HG02623 (cell line): Measurements from ENCODE around the gene PPP2R2C.

ENCODE experiments used
- ATAC-seq: cut with Tn5 transposase; IDR thresholded peaks from one replicate; pipeline ENCODE4 v1.9.1; 2021; ENCODE audit warnings: moderate library complexity; ENCODE audit not compliant: unreplicated experiment

PPP2R2C gene

GRCh38 chr4:6494431-6495295 lies 22.2 kb upstream of the PPP2R2C start:
- no peak for ATAC-seq

- no peak for ATAC-seq
These were observed 21.4 kb upstream of the PPP2R2C start for GRCh38 chr4:6493658-6494304.

GRCh38 chr4:6492861-6493657 lies 20.6 kb upstream of the PPP2R2C start:
- no peak for ATAC-seq

- ATAC-seq, result no peak
These were observed 19.7 kb upstream of the PPP2R2C start for GRCh38 chr4:6492027-6492590.

GRCh38 chr4:6491235-6491634 lies 18.8 kb upstream of the PPP2R2C start:
- ATAC-seq, result no peak

- ATAC-seq, result no peak
These were observed 17.5 kb upstream of the PPP2R2C start for GRCh38 chr4:6489927-6490326.

GRCh38 chr4:6487466-6487865 lies 15.1 kb upstream of the PPP2R2C start:
- ATAC-seq, result no peak

- ATAC-seq, result no peak
These were observed 8.2 kb upstream of the PPP2R2C start for GRCh38 chr4:6480534-6481088.

GRCh38 chr4:6478546-6479220 lies 6.3 kb upstream of the PPP2R2C start:
- ATAC-seq, result no peak

GRCh38 chr4:6476893-6477292 lies 4.5 kb upstream of the PPP2R2C start:
- no peak for ATAC-seq

- ATAC-seq, result no peak
These were observed 3.1 kb upstream of the PPP2R2C start for GRCh38 chr4:6475492-6476020.

GRCh38 chr4:6474705-6475457 lies 2.5 kb upstream of the PPP2R2C start:
- no peak for ATAC-seq

GRCh38 chr4:6474053-6474568 lies 1.7 kb upstream of the PPP2R2C start:
- ATAC-seq, result no peak

GRCh38 chr4:6473264-6474052 lies 1.0 kb upstream of the PPP2R2C start:
- ATAC-seq, result no peak

GRCh38 chr4:6472008-6472386 lies 417 bp downstream of the PPP2R2C start:
- no peak for ATAC-seq

GRCh38 chr4:6471307-6472007 lies 957 bp downstream of the PPP2R2C start:
- no peak for ATAC-seq

GRCh38 chr4:6470502-6471306 lies 1.7 kb downstream of the PPP2R2C start:
- no peak for ATAC-seq
